ENCODE data around the gene GRM1. TPM values are rescaled to one million over a fixed set of nuclear protein-coding genes. Genes with fewer than 3 reads are reported as not detected.

The GRM1 gene
- total and polyA plus RNA-seq, 2 experiments from 2014 or later, result 0.29 to 0.63 TPM

DNA sequence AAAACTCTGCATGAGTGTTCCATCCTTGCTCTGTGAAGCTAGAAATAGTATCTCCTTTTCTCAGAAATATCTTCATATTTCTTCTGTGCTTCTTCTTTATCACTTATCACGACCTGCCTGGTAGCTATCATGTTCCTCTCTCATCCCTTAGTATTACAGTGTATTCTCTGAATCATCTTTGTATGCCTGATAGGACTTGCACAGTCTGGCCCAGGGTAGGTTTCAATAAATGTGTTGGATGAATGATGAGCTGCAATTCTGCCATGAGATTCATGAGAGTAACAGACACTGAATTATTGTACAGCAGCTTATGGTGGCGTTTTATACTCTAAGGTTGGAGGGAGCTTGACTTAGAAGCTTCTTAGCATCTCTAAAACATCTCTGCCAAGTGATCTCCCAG is 66.6 kb downstream of the GRM1 start:
- H3K27ac ChIP-seq (ENCODE audit: low read depth), result no peak overlapping the region
- no peaks in the 10 kb centered on the region for H3K9me2 ChIP-seq (ENCODE audit: insufficient read depth)
- H3K27me3 Mint-ChIP-seq (ENCODE audit: insufficient read depth, low read depth, poor library complexity), result peaks cover 1% of the 10 kb centered on the region

More for the DNA sequence above, 66.6 kb downstream of the GRM1 start:
- H3K4me2 ChIP-seq, result no peak overlapping the region
- H3K9me3 Mint-ChIP-seq, result no peaks in the 10 kb centered on the region
- H3K4me1 Mint-ChIP-seq, result peaks cover 13% of the 10 kb centered on the region
- ATAC-seq, result no peak
- no peaks in the 10 kb centered on the region for H3K27me3 ChIP-seq (ENCODE audit: insufficient read depth)
- DNase-seq (ENCODE audit: low spot score), result no peak
- H2AFZ ChIP-seq, result no peak overlapping the region
- H3K79me2 ChIP-seq (replicated peaks; ENCODE audit: insufficient read depth), result no peaks in the 10 kb centered on the region
- H3K36me3 ChIP-seq (ENCODE audit: insufficient read depth), result no peaks in the 10 kb centered on the region
- no peak overlapping the region for H3K4me3 Mint-ChIP-seq
- H3F3A ChIP-seq (replicated peaks; ENCODE audit: low read depth), result no peaks in the 10 kb centered on the region
- H3K27ac Mint-ChIP-seq, result no peak overlapping the region
- H3K4me1 ChIP-seq (ENCODE audit: insufficient read depth), result peaks cover 12% of the 10 kb centered on the region
- H4K20me1 ChIP-seq (replicated peaks; ENCODE audit: insufficient read depth), result no peaks in the 10 kb centered on the region
- TF ChIP-seq CREB1 (CRISPR knock-in tag; IDR thresholded peaks at IDR 0.05; ENCODE audit: low read depth) (no peak), EZH2 (IDR thresholded peaks at IDR 0.05; ENCODE audit: low read depth, unreplicated experiment) (no peak), POLR2AphosphoS5 (IDR thresholded peaks at IDR 0.05; ENCODE audit: low read depth) (no peak), NANOG (IDR thresholded peaks at IDR 0.05; ENCODE audit: borderline replicate concordance) (no peak), STAT1 (IDR thresholded peaks at IDR 0.05; ENCODE audit: unreplicated experiment) (no peak), ZNF114 (CRISPR knock-in tag; IDR thresholded peaks at IDR 0.05) (no peak), ZNF462 (CRISPR knock-in tag; IDR thresholded peaks at IDR 0.05) (no peak), EZH2phosphoT487 (IDR thresholded peaks at IDR 0.05; ENCODE audit: unreplicated experiment) (no peak), JUNB (IDR thresholded peaks at IDR 0.05; ENCODE audit: unreplicated experiment) (no peak), REST (IDR thresholded peaks at IDR 0.05; ENCODE audit: unreplicated experiment) (no peak), ZNF331 (CRISPR knock-in tag; IDR thresholded peaks at IDR 0.05; ENCODE audit: low read depth) (no peak)
- TF ChIP-seq, protein P1, sequence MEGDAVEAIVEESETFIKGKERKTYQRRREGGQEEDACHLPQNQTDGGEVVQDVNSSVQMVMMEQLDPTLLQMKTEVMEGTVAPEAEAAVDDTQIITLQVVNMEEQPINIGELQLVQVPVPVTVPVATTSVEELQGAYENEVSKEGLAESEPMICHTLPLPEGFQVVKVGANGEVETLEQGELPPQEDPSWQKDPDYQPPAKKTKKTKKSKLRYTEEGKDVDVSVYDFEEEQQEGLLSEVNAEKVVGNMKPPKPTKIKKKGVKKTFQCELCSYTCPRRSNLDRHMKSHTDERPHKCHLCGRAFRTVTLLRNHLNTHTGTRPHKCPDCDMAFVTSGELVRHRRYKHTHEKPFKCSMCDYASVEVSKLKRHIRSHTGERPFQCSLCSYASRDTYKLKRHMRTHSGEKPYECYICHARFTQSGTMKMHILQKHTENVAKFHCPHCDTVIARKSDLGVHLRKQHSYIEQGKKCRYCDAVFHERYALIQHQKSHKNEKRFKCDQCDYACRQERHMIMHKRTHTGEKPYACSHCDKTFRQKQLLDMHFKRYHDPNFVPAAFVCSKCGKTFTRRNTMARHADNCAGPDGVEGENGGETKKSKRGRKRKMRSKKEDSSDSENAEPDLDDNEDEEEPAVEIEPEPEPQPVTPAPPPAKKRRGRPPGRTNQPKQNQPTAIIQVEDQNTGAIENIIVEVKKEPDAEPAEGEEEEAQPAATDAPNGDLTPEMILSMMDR (conservative IDR thresholded peaks at IDR 0.05; ENCODE audit: low read depth in 2 of 2), result no peak
- TF ChIP-seq, protein P2, sequence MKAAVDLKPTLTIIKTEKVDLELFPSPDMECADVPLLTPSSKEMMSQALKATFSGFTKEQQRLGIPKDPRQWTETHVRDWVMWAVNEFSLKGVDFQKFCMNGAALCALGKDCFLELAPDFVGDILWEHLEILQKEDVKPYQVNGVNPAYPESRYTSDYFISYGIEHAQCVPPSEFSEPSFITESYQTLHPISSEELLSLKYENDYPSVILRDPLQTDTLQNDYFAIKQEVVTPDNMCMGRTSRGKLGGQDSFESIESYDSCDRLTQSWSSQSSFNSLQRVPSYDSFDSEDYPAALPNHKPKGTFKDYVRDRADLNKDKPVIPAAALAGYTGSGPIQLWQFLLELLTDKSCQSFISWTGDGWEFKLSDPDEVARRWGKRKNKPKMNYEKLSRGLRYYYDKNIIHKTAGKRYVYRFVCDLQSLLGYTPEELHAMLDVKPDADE (IDR thresholded peaks at IDR 0.05), result no peak
- no peaks in the 10 kb centered on the region for H3K36me3 Mint-ChIP-seq (ENCODE audit: low read depth)
- H3K4me3 ChIP-seq, result no peak overlapping the region
